Mesenchymal stem cell (in vitro differentiated cells and primary cell): ENCODE results near the gene DPY19L3.

Source experiments
- DNase-seq: peaks from one replicate; pipeline ENCODE4 v3.0.0-alpha.2; 2013
- H2AFZ ChIP-seq: one replicate; pipeline ENCODE4 v1.6.1; 2013; ENCODE audit warnings: low read depth, mild to moderate bottlenecking, control low read depth, inconsistent platforms, low read length, moderate library complexity
- H2AK5ac ChIP-seq: 2 replicates; pipeline ENCODE4 v1.6.1; 2013; ENCODE audit warnings: low read length, moderate library complexity, mild to moderate bottlenecking, inconsistent platforms; ENCODE audit not compliant: severe bottlenecking
- H2BK120ac ChIP-seq: one replicate; pipeline ENCODE4 v1.6.1; 2013; ENCODE audit warnings: low read depth, mild to moderate bottlenecking, inconsistent platforms, low read length, moderate library complexity
- H2BK12ac ChIP-seq, 2 experiments: one replicate each; pipeline ENCODE4 v1.6.1; 2013; ENCODE audit warnings: inconsistent platforms in 2 of 2, low read length in 2 of 2, mild to moderate bottlenecking in 2 of 2, moderate library complexity in 2 of 2, control low read depth in 1 of 2
- H2BK15ac ChIP-seq: one replicate; pipeline ENCODE4 v1.6.1; 2013; ENCODE audit warnings: mild to moderate bottlenecking, low read depth, inconsistent platforms; ENCODE audit not compliant: poor library complexity, severe bottlenecking
- H2BK5ac ChIP-seq: 2 replicates; pipeline ENCODE4 v1.6.1; 2013; ENCODE audit warnings: low read depth, mild to moderate bottlenecking, low read length, control low read depth, inconsistent platforms; ENCODE audit not compliant: poor library complexity, severe bottlenecking
- H3K14ac ChIP-seq, 2 experiments: one replicate each; pipeline ENCODE4 v1.6.1; 2013; ENCODE audit warnings: inconsistent platforms in 2 of 2, low read length in 2 of 2, control low read depth in 1 of 2, mild to moderate bottlenecking in 1 of 2, moderate library complexity in 1 of 2
- H3K18ac ChIP-seq, 2 experiments: one replicate each; pipeline ENCODE4 v1.6.1; 2013; ENCODE audit warnings: inconsistent platforms in 2 of 2, low read length in 2 of 2, control low read depth in 1 of 2, low read depth in 1 of 2, mild to moderate bottlenecking in 1 of 2
- H3K23ac ChIP-seq, 2 experiments: one replicate each; pipeline ENCODE4 v1.6.1; 2013; ENCODE audit warnings: inconsistent platforms in 2 of 2, low read length in 2 of 2, mild to moderate bottlenecking in 2 of 2, moderate library complexity in 2 of 2, control low read depth in 1 of 2
- H3K27ac ChIP-seq: 2 replicates; pipeline ENCODE4 v1.5.1; 2013; ENCODE audit warnings: mild to moderate bottlenecking, moderate library complexity, low read length, control low read depth, inconsistent platforms; ENCODE audit not compliant: poor library complexity, severe bottlenecking
- H3K27me3 ChIP-seq, 2 experiments: 2 replicates each; pipeline versions ENCODE4 v1.6.1 to v1.7.0; 2013; ENCODE audit warnings: low read length in 2 of 2, mild to moderate bottlenecking in 2 of 2, moderate library complexity in 2 of 2, control low read depth in 1 of 2, inconsistent platforms in 1 of 2; ENCODE audit not compliant: control insufficient read depth in 1 of 2, insufficient read depth in 1 of 2
- H3K36me3 ChIP-seq, 2 experiments: 2 replicates each; pipeline versions ENCODE4 v1.6.1 to v1.7.0; 2013; ENCODE audit warnings: low read length in 2 of 2, control low read depth in 1 of 2, inconsistent platforms in 1 of 2, low read depth in 1 of 2, mild to moderate bottlenecking in 1 of 2; ENCODE audit not compliant: insufficient read depth in 2 of 2, control insufficient read depth in 1 of 2
- H3K4ac ChIP-seq, 2 experiments: one replicate each; pipeline ENCODE4 v1.6.1; 2013; ENCODE audit warnings: inconsistent platforms in 2 of 2, low read length in 2 of 2, mild to moderate bottlenecking in 2 of 2, moderate library complexity in 2 of 2, control low read depth in 1 of 2, low read depth in 1 of 2
- H3K4me1 ChIP-seq: 2 replicates; pipeline ENCODE4 v1.6.1; 2013; ENCODE audit warnings: low read depth, low read length, control low read depth; ENCODE audit not compliant: control insufficient read depth, insufficient read depth
- H3K4me2 ChIP-seq: 2 replicates; pipeline ENCODE4 v1.6.1; 2013; ENCODE audit warnings: low read length, mild to moderate bottlenecking, inconsistent platforms; ENCODE audit not compliant: poor library complexity, severe bottlenecking
- H3K4me3 ChIP-seq, 2 experiments: 2 replicates each; pipeline versions ENCODE4 v1.5.1 to v1.7.0; 2013; ENCODE audit warnings: low read length in 2 of 2, mild to moderate bottlenecking in 2 of 2, control low read depth in 1 of 2, low read depth in 1 of 2; ENCODE audit not compliant: insufficient read depth in 1 of 2
- H3K79me1 ChIP-seq: replicated peaks from 2 replicates; pipeline ENCODE4 v1.6.1; 2013; ENCODE audit warnings: mild to moderate bottlenecking, control low read depth, low read length, inconsistent platforms; ENCODE audit not compliant: poor library complexity, severe bottlenecking
- H3K9ac ChIP-seq: 2 replicates; pipeline ENCODE4 v1.7.0; 2013; ENCODE audit warnings: mild to moderate bottlenecking, low read length, moderate library complexity
- H3K9me3 ChIP-seq: 2 replicates; pipeline ENCODE4 v1.7.0; 2013; ENCODE audit warnings: mild to moderate bottlenecking, low read length; ENCODE audit not compliant: control insufficient read depth
- H4K8ac ChIP-seq: one replicate; pipeline ENCODE4 v1.6.1; 2013; ENCODE audit warnings: inconsistent platforms, mild to moderate bottlenecking, low read length, moderate library complexity
- H4K91ac ChIP-seq: one replicate; pipeline ENCODE4 v1.6.1; 2013; ENCODE audit warnings: mild to moderate bottlenecking, low read length, inconsistent platforms
- WGBS: methylation state at CpG from one replicate; pipeline ENCODE4 v1.1.7; 2013; ENCODE audit warnings: mixed read lengths; 5-methylcytosine and 5-hydroxymethylcytosine counted together

DPY19L3 gene

DNA sequence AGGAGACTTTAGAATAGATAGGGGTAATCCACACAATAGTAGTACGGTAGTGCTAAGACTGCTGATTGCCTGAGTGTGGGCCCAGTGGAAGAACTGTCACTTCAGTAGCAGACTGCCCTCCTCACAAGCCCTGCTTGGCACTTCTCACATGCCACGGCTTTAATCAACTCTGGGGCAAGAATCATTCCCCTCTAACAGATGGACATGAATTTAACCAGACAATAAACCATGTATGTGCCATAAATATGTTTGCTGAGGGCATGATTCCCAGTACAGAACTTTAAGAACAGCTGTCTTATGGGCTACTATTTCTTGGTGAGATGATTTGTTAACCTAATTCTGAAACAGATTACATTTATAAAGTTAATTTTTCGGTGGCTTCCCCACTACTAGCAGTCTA is 22.0 kb downstream of the DPY19L3 start:
- H2BK120ac ChIP-seq = no peak overlapping the region
- H2AK5ac ChIP-seq = no peak overlapping the region
- H4K8ac ChIP-seq = no peak overlapping the region
- H3K9me3 ChIP-seq = no peaks in the 10 kb centered on the region
- no peak overlapping the region for H2AFZ ChIP-seq
- DNase-seq = no peak
- no peak overlapping the region for H3K27ac ChIP-seq
- 100% methylated on average over 1 of the region's 3 CpGs for WGBS
- H3K14ac ChIP-seq = no peak overlapping the region
- no peak overlapping the region for H2BK5ac ChIP-seq
- H4K91ac ChIP-seq = no peak overlapping the region
- H3K4me3 ChIP-seq = no peak overlapping the region
- H2BK12ac ChIP-seq = no peak overlapping the region
- no peak overlapping the region for H3K23ac ChIP-seq
- peaks cover 24% of the 10 kb centered on the region for H3K79me1 ChIP-seq
- no peak overlapping the region for H2BK15ac ChIP-seq
- H3K4me1 ChIP-seq = no peaks in the 10 kb centered on the region
- no peak overlapping the region for H3K9ac ChIP-seq
- no peak overlapping the region for H3K4me2 ChIP-seq
- no peaks in the 10 kb centered on the region for H3K27me3 ChIP-seq
- H3K4ac ChIP-seq = no peak overlapping the region
- no peak overlapping the region for H3K18ac ChIP-seq
- H3K36me3 ChIP-seq = peaks cover 4 to 9% of the 10 kb centered on the region in 2 experiments

DNA sequence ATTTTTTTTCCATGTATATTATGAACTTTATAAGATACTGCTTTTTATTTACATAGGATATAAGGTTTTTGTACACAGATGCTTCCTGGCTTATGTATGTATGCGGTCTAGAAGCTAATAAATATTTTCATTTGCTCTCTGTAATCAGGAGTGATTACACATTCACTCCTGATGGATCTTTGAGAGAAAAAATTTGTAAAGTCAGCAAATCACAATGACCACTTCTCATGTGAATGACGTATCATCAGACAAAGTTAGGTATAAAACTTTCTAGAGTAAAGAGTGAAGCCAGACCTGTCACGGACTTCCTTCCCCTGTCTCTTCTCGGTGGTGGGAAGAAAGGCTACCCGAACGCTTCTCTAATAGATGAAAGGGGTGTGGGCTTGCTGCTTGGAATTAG is 31.1 kb downstream of the DPY19L3 start:
- no peak overlapping the region for H3K14ac ChIP-seq
- H2BK120ac ChIP-seq = no peak overlapping the region
- H2BK15ac ChIP-seq = no peak overlapping the region
- no peak overlapping the region for H2AK5ac ChIP-seq
- no peaks in the 10 kb centered on the region for H3K27me3 ChIP-seq
- no peak overlapping the region for H3K4ac ChIP-seq
- no peak overlapping the region for H3K23ac ChIP-seq
- H2BK5ac ChIP-seq = no peak overlapping the region
- H3K4me2 ChIP-seq = no peak overlapping the region
- H2AFZ ChIP-seq = no peak overlapping the region
- H3K4me3 ChIP-seq = no peak overlapping the region
- WGBS = 95% methylated on average over 5 of the region's 6 CpGs
- no peak for DNase-seq
- H4K91ac ChIP-seq = no peak overlapping the region
- no peak overlapping the region for H4K8ac ChIP-seq
- H3K9me3 ChIP-seq = no peaks in the 10 kb centered on the region
- H2BK12ac ChIP-seq = no peak overlapping the region
- peaks cover 16% of the 10 kb centered on the region for H3K79me1 ChIP-seq
- H3K9ac ChIP-seq = no peak overlapping the region
- no peak overlapping the region for H3K18ac ChIP-seq
- peaks cover 12 to 82% of the 10 kb centered on the region in 2 experiments for H3K36me3 ChIP-seq
- H3K27ac ChIP-seq = no peak overlapping the region
- H3K4me1 ChIP-seq = no peaks in the 10 kb centered on the region

DNA sequence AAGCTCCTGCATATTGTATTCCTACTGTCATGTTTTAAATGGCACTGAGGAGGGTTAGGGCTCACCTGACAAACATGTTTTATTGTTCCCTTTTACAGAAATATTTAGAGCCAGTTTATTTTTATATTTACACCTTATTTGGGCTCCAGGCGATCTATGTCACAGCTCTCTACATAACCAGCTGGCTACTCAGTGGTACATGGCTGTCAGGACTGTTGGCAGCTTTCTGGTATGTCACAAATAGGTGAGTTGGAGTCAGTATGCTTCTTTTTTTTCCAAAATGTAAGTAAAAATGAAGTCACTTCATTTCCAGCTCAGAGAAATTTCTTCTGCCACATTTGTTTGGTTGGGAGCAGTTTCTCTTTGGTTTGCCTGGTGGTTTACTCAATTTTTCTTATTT is 31.5 kb downstream of the DPY19L3 start:
- no peak overlapping the region for H2BK120ac ChIP-seq

DNA sequence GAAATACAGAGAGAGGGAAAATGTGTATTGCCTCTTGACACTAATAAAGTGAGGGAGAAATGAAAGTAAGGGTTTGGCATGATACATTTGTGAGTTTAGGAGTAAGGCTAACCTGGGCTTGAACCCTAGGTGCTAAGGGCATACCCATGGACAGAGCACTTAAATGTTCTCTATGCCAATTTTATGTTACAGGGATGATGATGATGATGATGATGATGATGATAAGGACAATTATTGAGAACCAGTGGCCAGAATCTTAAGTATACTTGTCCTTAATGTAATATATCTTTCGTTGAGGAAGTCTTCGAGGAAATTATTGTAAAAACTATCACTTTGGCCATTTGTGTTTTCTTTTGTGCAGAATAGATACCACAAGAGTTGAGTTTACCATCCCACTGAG is 33.2 kb downstream of the DPY19L3 start:
- Histone ChIP-seq H3K79me1 (peaks cover 13% of the 10 kb centered on the region), H4K8ac (no peak overlapping the region), H2BK120ac (no peak overlapping the region), H3K23ac (no peak overlapping the region), H3K14ac (no peak overlapping the region), H3K4me1 (no peaks in the 10 kb centered on the region), H2BK12ac (no peak overlapping the region), H3K36me3 (peaks cover 18 to 88% of the 10 kb centered on the region in 2 experiments), H3K4me2 (no peak overlapping the region), H3K9ac (no peak overlapping the region), H3K18ac (no peak overlapping the region), H3K27me3 (no peaks in the 10 kb centered on the region), H2BK15ac (no peak overlapping the region), H2AK5ac (no peak overlapping the region), H3K4me3 (no peak overlapping the region), H2AFZ (no peak overlapping the region), H3K27ac (no peak overlapping the region), H4K91ac (no peak overlapping the region), H3K9me3 (no peaks in the 10 kb centered on the region), H2BK5ac (no peak overlapping the region), H3K4ac (no peak overlapping the region)
- WGBS = 100% methylated on average over 2 of the region's 2 CpGs
- DNase-seq = no peak

More for the DNA sequence above, 31.5 kb downstream of the DPY19L3 start:
- Histone ChIP-seq H3K18ac (no peak overlapping the region), H2AFZ (no peak overlapping the region), H3K9me3 (no peaks in the 10 kb centered on the region), H4K91ac (no peak overlapping the region), H3K27ac (no peak overlapping the region), H3K4ac (no peak overlapping the region), H3K4me1 (no peaks in the 10 kb centered on the region), H3K14ac (no peak overlapping the region), H3K27me3 (no peaks in the 10 kb centered on the region), H2BK12ac (no peak overlapping the region), H4K8ac (no peak overlapping the region), H2AK5ac (no peak overlapping the region), H3K9ac (no peak overlapping the region), H3K36me3 (peaks cover 12 to 84% of the 10 kb centered on the region in 2 experiments), H2BK5ac (no peak overlapping the region), H3K23ac (no peak overlapping the region), H3K4me2 (no peak overlapping the region), H2BK15ac (no peak overlapping the region), H3K79me1 (peaks cover 16% of the 10 kb centered on the region), H3K4me3 (no peak overlapping the region)
- 100% methylated on average over 1 of the region's 1 CpG for WGBS
- no peak for DNase-seq
